ENCODE measurements around the gene KLHL14. TPM values are rescaled to one million over a fixed set of nuclear protein-coding genes. Genes with fewer than 3 reads are reported as not detected.

Gene KLHL14
- total and polyA plus RNA-seq, 10 of the 15 experiments (the other 5 are each of a cell fraction or from before 2014, with no cell fraction given), result 0.03 to 0.05 TPM; not detected in 8

DNA sequence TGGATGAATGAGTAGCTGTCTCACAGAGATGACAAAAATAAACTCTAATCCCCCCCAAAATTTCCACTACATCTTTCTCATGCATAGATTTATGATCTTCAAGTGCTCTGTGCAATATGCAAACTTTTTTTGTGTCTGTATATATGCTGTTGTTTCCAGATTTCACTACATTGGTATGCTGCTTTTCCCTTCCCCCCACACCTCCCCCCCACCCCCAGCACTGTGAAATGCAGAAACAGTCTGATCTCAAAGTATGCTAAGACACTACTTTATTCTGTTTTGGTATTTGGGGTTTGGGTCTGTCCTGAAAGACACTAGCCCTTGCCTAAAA, 524 bp upstream of the KLHL14 start:
- Histone ChIP-seq H3K9ac (ENCODE audit: control insufficient read depth, insufficient read depth, low read length) (no peak overlapping the region), H3K4me2 (ENCODE audit: control insufficient read depth, insufficient read depth) (no peak overlapping the region), H3K4me1 (ENCODE audit: control insufficient read depth, insufficient read depth, low read length) (no peaks in the 10 kb centered on the region), H3K27ac (ENCODE audit: control insufficient read depth, insufficient read depth) (no peak overlapping the region), H3K27me3 (replicated peaks in 1 of 2; ENCODE audit: control insufficient read depth in 2 of 2, insufficient read depth in 2 of 2, low read length in 1 of 2) (peaks cover 12 to 15% of the 10 kb centered on the region in 2 experiments), H3K79me2 (ENCODE audit: control insufficient read depth, insufficient read depth, low read length) (no peaks in the 10 kb centered on the region), H4K20me1 (ENCODE audit: control insufficient read depth, insufficient read depth) (no peaks in the 10 kb centered on the region), H3K9me3 (replicated peaks; ENCODE audit: control insufficient read depth, insufficient read depth, low read length) (no peaks in the 10 kb centered on the region), H2AFZ (ENCODE audit: control insufficient read depth, low read depth, low read length) (no peak overlapping the region), H3K4me3 (no peak overlapping the region), H3K36me3 (ENCODE audit: control insufficient read depth in 2 of 2, insufficient read depth in 2 of 2, low read length in 1 of 2) (no peaks in the 10 kb centered on the region)
- intact Hi-C loops (cut with micrococcal nuclease; ENCODE audit: unreplicated experiment) (no loop called here), in situ Hi-C loops (cut with MboI) (no loop called here)
- FAIRE-seq, result no peak
- no peak for DNase-seq (ENCODE audit: low read depth, low spot score)
- RAD21 ChIA-PET (ENCODE audit: unreplicated experiment), result no interaction called here
- ATAC-seq, result no peak
- CTCF ChIA-PET, result interaction anchor here (0.8 kb wide), 1 partner anchor 11 kb away, joined by 4 read pairs; no protein-coding TSS in a partner anchor
- POLR2A ChIA-PET, result no interaction called here
- TF ChIP-seq IRF4 (IDR thresholded peaks at IDR 0.05; ENCODE audit: low read depth, low read length) (no peak), DPF2 (IDR thresholded peaks at IDR 0.05) (no peak), ZNF24 (IDR thresholded peaks at IDR 0.05) (no peak)
- BruUV-seq (replicated peaks), result no TSS peak
- SMC1A ChIA-PET (ENCODE audit: uncharacterized antibody, unreplicated experiment), result interaction anchor here (1.0 kb wide), 1 partner anchor 9 kb away, joined by 3 read pairs; no protein-coding TSS in a partner anchor

- Histone ChIP-seq H3K79me2 (ENCODE audit: control insufficient read depth, insufficient read depth, low read length) (no peaks in the 10 kb centered on the region), H3K27me3 (replicated peaks in 1 of 2; ENCODE audit: control insufficient read depth in 2 of 2, insufficient read depth in 2 of 2, low read length in 1 of 2) (peaks cover 12 to 15% of the 10 kb centered on the region in 2 experiments), H3K9me3 (replicated peaks; ENCODE audit: control insufficient read depth, insufficient read depth, low read length) (no peaks in the 10 kb centered on the region), H3K4me2 (ENCODE audit: control insufficient read depth, insufficient read depth) (peak overlapping the region; percentile 17; the same call in 1 of the 2 replicates), H2AFZ (ENCODE audit: control insufficient read depth, low read depth, low read length) (no peak overlapping the region), H3K9ac (ENCODE audit: control insufficient read depth, insufficient read depth, low read length) (no peak overlapping the region), H4K20me1 (ENCODE audit: control insufficient read depth, insufficient read depth) (no peaks in the 10 kb centered on the region), H3K36me3 (ENCODE audit: control insufficient read depth in 2 of 2, insufficient read depth in 2 of 2, low read length in 1 of 2) (no peaks in the 10 kb centered on the region), H3K4me1 (ENCODE audit: control insufficient read depth, insufficient read depth, low read length) (no peaks in the 10 kb centered on the region), H3K27ac (ENCODE audit: control insufficient read depth, insufficient read depth) (no peak overlapping the region), H3K4me3 (no peak overlapping the region)
- DNase-seq (ENCODE audit: low read depth, low spot score), result no peak
- TF ChIP-seq SRF (IDR thresholded peaks at IDR 0.05; ENCODE audit: low read depth in 2 of 2, low read length in 2 of 2) (no peak), SUZ12 (IDR thresholded peaks at IDR 0.05; ENCODE audit: unreplicated experiment) (peak; percentile 44), FOXK2 (IDR thresholded peaks at IDR 0.05) (no peak)
- BruUV-seq (replicated peaks), result no TSS peak
- intact Hi-C loops (cut with micrococcal nuclease; ENCODE audit: unreplicated experiment) (no loop called here), in situ Hi-C loops (cut with MboI) (no loop called here)
- FAIRE-seq, result no peak
- ChIA-PET CTCF (no interaction called here), RAD21 (ENCODE audit: unreplicated experiment) (no interaction called here), POLR2A (no interaction called here), SMC1A (ENCODE audit: uncharacterized antibody, unreplicated experiment) (no interaction called here)
- WGBS (ENCODE audit: insufficient coverage, insufficient replicate concordance, low lambda C conversion rate, missing lambda C conversion rate), result 2% methylated on average over 22 of the region's 50 CpGs
- no peak; the same call in 2 of the 3 replicates for ATAC-seq
Measured at GRCh38 chr18:32771871-32772580, 797 bp downstream of the KLHL14 start.

Data from GM12878 (cell line).